NB4 (cell line): ENCODE results near the gene SPAG17.

ENCODE experiments used
- POLR2A ChIP-seq: IDR thresholded peaks from 2 replicates; pipeline ENCODE4 v1.6.1; 2011; ENCODE audit warnings: mild to moderate bottlenecking; ENCODE audit not compliant: insufficient read length; ENCODE audit errors: extremely low read depth
- TF ChIP-seq, protein P1 (sequence below): IDR thresholded peaks from one replicate; pipeline ENCODE4 v1.5.1; 2012; ENCODE audit warnings: low read depth, low read length

DNA sequence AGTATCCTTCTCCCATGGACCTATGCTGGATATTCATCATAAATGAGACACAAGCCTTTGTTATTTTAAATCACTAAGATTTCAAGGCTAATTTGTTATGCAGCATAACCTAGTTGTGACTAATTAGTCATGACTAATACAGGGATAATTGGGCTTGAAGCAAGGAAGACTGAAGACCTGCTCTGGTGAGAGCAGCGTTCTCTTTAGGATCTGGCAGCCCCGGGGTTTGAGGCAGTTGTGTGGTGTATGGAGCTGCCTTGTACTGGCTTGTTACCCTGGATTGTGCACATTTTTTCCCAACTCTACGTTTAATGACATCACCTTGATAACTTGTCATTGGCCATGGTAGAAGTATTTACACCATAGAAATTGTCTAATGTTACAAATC, 25.7 kb upstream of the SPAG17 start:
- TF ChIP-seq, protein P1, sequence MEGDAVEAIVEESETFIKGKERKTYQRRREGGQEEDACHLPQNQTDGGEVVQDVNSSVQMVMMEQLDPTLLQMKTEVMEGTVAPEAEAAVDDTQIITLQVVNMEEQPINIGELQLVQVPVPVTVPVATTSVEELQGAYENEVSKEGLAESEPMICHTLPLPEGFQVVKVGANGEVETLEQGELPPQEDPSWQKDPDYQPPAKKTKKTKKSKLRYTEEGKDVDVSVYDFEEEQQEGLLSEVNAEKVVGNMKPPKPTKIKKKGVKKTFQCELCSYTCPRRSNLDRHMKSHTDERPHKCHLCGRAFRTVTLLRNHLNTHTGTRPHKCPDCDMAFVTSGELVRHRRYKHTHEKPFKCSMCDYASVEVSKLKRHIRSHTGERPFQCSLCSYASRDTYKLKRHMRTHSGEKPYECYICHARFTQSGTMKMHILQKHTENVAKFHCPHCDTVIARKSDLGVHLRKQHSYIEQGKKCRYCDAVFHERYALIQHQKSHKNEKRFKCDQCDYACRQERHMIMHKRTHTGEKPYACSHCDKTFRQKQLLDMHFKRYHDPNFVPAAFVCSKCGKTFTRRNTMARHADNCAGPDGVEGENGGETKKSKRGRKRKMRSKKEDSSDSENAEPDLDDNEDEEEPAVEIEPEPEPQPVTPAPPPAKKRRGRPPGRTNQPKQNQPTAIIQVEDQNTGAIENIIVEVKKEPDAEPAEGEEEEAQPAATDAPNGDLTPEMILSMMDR, result no peak
- TF ChIP-seq POLR2A, result no peak
